Measurements from ENCODE around the gene CHKA. TPM values are rescaled to one million over a fixed set of nuclear protein-coding genes. Genes with fewer than 3 reads are reported as not detected.

The CHKA gene
- total and polyA plus RNA-seq, 2 donors (not counting 3 experiments of a cell fraction or from before 2014, with no cell fraction given) = 21.4 to 25.1 TPM

- ChIA-PET CTCF (no interaction called here), POLR2A (no interaction called here)
- Histone ChIP-seq H3K9ac (replicated peaks; ENCODE audit: extremely low read depth, insufficient read depth, low read length) (no peak overlapping the region), H3K27me3 (ENCODE audit: control insufficient read depth in 2 of 2, insufficient read depth in 2 of 2, low read length in 2 of 2) (no peaks in the 10 kb centered on the region), H3K79me2 (ENCODE audit: control insufficient read depth, insufficient read depth, low read length) (peaks cover 24% of the 10 kb centered on the region), H3K9me3 (replicated peaks; ENCODE audit: control insufficient read depth, insufficient read depth, low read length) (no peaks in the 10 kb centered on the region), H2AFZ (ENCODE audit: low read depth, low read length) (no peak overlapping the region), H3K4me1 (ENCODE audit: control insufficient read depth, extremely low read depth, insufficient read depth, low read length) (peaks cover 9% of the 10 kb centered on the region), H4K20me1 (replicated peaks; ENCODE audit: control insufficient read depth, extremely low read depth, insufficient read depth, low read length) (no peaks in the 10 kb centered on the region), H3K27ac (ENCODE audit: insufficient read depth, low read depth, low read length) (no peak overlapping the region), H3K4me2 (ENCODE audit: insufficient read depth, low read length) (no peak overlapping the region), H3K9me1 (replicated peaks; ENCODE audit: control insufficient read depth, extremely low read depth, insufficient read depth, low read length) (no peaks in the 10 kb centered on the region), H3K36me3 (ENCODE audit: control insufficient read depth in 2 of 2, extremely low read depth in 1 of 2, insufficient read depth in 2 of 2, low read length in 2 of 2) (peaks cover 0 to 32% of the 10 kb centered on the region in 2 experiments), H3K4me3 (replicated peaks in 1 of 3; ENCODE audit: insufficient read depth in 1 of 3, low read depth in 1 of 3, low read length in 3 of 3) (no peak overlapping the region)
- FAIRE-seq (no peak), DNase-seq (ENCODE audit: low read depth, low spot score) (no peak)
- BruUV-seq (replicated peaks) = no TSS peak
- dilution Hi-C loops (cut with MboI; ENCODE audit: extremely low pct_ligation_motif_present, low sequenced_read_pairs) = no loop called here
- intact Hi-C loops (cut with micrococcal nuclease) = no loop called here
- TF ChIP-seq EZH2 (IDR thresholded peaks at IDR 0.05; ENCODE audit: borderline replicate concordance, low read depth, low read length, severe bottlenecking) (no peak), MAX (IDR thresholded peaks at IDR 0.05; ENCODE audit: insufficient read depth, insufficient read length) (no peak), GATA2 (IDR thresholded peaks at IDR 0.05; ENCODE audit: insufficient read depth, insufficient read length, low read depth, low read length) (no peak)
Measured at GRCh38 chr11:68043349-68044144, 77.6 kb downstream of the CHKA start.

- no peak overlapping the region for H2AFZ ChIP-seq (ENCODE audit: low read depth, low read length)
- H3K27ac ChIP-seq (ENCODE audit: insufficient read depth, low read depth, low read length) = no peak overlapping the region
- H3K9me3 ChIP-seq (replicated peaks; ENCODE audit: control insufficient read depth, insufficient read depth, low read length) = no peaks in the 10 kb centered on the region
- no peaks in the 10 kb centered on the region for H3K27me3 ChIP-seq (ENCODE audit: control insufficient read depth in 2 of 2, insufficient read depth in 2 of 2, low read length in 2 of 2)
- CTCF ChIA-PET = no interaction called here
- H3K36me3 ChIP-seq (ENCODE audit: control insufficient read depth in 2 of 2, extremely low read depth in 1 of 2, insufficient read depth in 2 of 2, low read length in 2 of 2) = peaks cover 0 to 30% of the 10 kb centered on the region in 2 experiments
- intact Hi-C loops (cut with micrococcal nuclease) = no loop called here
- no peak overlapping the region for H3K9ac ChIP-seq (replicated peaks; ENCODE audit: extremely low read depth, insufficient read depth, low read length)
- H3K4me3 ChIP-seq (replicated peaks in 1 of 3; ENCODE audit: insufficient read depth in 1 of 3, low read depth in 1 of 3, low read length in 3 of 3) = no peak overlapping the region
- POLR2A ChIA-PET = no interaction called here
- FAIRE-seq (no peak), DNase-seq (ENCODE audit: low read depth, low spot score) (no peak)
- peaks cover 24% of the 10 kb centered on the region for H3K79me2 ChIP-seq (ENCODE audit: control insufficient read depth, insufficient read depth, low read length)
- dilution Hi-C loops (cut with MboI; ENCODE audit: extremely low pct_ligation_motif_present, low sequenced_read_pairs) = no loop called here
- peaks cover 14% of the 10 kb centered on the region for H3K4me1 ChIP-seq (ENCODE audit: control insufficient read depth, extremely low read depth, insufficient read depth, low read length)
- no peaks in the 10 kb centered on the region for H4K20me1 ChIP-seq (replicated peaks; ENCODE audit: control insufficient read depth, extremely low read depth, insufficient read depth, low read length)
- BruUV-seq (replicated peaks) = no TSS peak
- TF ChIP-seq POLR2AphosphoS5 (IDR thresholded peaks at IDR 0.05; ENCODE audit: insufficient read depth, low read depth, low read length) = no peak
- no peak for TF ChIP-seq JUN (IDR thresholded peaks at IDR 0.05; ENCODE audit: borderline replicate concordance, insufficient read depth, insufficient read length, low read depth)
- TF ChIP-seq MAX (IDR thresholded peaks at IDR 0.05; ENCODE audit: insufficient read depth, insufficient read length) = no peak
- TF ChIP-seq CTCF (IDR thresholded peaks at IDR 0.05; ENCODE audit: extremely low read depth in 1 of 2, insufficient read depth in 1 of 2, low read depth in 1 of 2, low read length in 2 of 2) = no peak
- TF ChIP-seq GATA2 (IDR thresholded peaks at IDR 0.05; ENCODE audit: insufficient read depth, insufficient read length, low read depth, low read length) = no peak
- no peak for TF ChIP-seq POLR2A (IDR thresholded peaks at IDR 0.05; ENCODE audit: low read depth, low read length)
- no peak for TF ChIP-seq MYC (IDR thresholded peaks at IDR 0.05; ENCODE audit: low read depth, low read length)
- TF ChIP-seq FOS (IDR thresholded peaks at IDR 0.05; ENCODE audit: borderline replicate concordance, insufficient read depth, low read length) = no peak
- no peak for TF ChIP-seq EZH2 (IDR thresholded peaks at IDR 0.05; ENCODE audit: borderline replicate concordance, low read depth, low read length, severe bottlenecking)
- H3K4me2 ChIP-seq (ENCODE audit: insufficient read depth, low read length) = no peak overlapping the region
- H3K9me1 ChIP-seq (replicated peaks; ENCODE audit: control insufficient read depth, extremely low read depth, insufficient read depth, low read length) = no peaks in the 10 kb centered on the region
Measured at GRCh38 chr11:68043029-68043348, 78.2 kb downstream of the CHKA start.

Measured in endothelial cell of umbilical vein (primary cell).